Activated CD4-positive, alpha-beta T cell treated with anti-CD3 and anti-CD28 coated beads for 1 hour (primary cell): ENCODE results near the gene TMEM9.

Experiments
- DNase-seq: peaks from one replicate; pipeline ENCODE4 v3.0.0-alpha.2; 2020

The TMEM9 gene

GRCh38 chr1:201126463-201126831 is 27.8 kb downstream of the TMEM9 start:
- no peak for DNase-seq

GRCh38 chr1:201125800-201126199 is 28.5 kb downstream of the TMEM9 start:
- no peak for DNase-seq

GRCh38 chr1:201125019-201125418 is 29.3 kb downstream of the TMEM9 start:
- DNase-seq = no peak

- DNase-seq = no peak
These were observed 30.4 kb downstream of the TMEM9 start for GRCh38 chr1:201123866-201124265.

- no peak for DNase-seq
These were observed 31.8 kb downstream of the TMEM9 start for GRCh38 chr1:201122321-201122957.

GRCh38 chr1:201119206-201120197 is 34.8 kb downstream of the TMEM9 start:
- DNase-seq = peak; percentile 15

- DNase-seq = no peak
These were observed 38.2 kb downstream of the TMEM9 start for GRCh38 chr1:201116091-201116490.

GRCh38 chr1:201115390-201115937 is 38.8 kb downstream of the TMEM9 start:
- no peak for DNase-seq

- DNase-seq = peak; percentile 52
These were observed 39.8 kb downstream of the TMEM9 start for GRCh38 chr1:201114245-201115131.

GRCh38 chr1:201113451-201114244 is 40.6 kb downstream of the TMEM9 start:
- DNase-seq = no peak

- DNase-seq = no peak
These were observed 41.3 kb downstream of the TMEM9 start for GRCh38 chr1:201112926-201113325.

- no peak for DNase-seq
These were observed 42.0 kb downstream of the TMEM9 start, which contains the start of gene CACNA1S for GRCh38 chr1:201112173-201112731. Gene CACNA1S (minus strand): TSS chr1:201112426. CDS start chr1:201112339, 87 bp downstream.

GRCh38 chr1:201111672-201112071 is 42.6 kb downstream of the TMEM9 start:
- no peak for DNase-seq

GRCh38 chr1:201111156-201111555 is 43.1 kb downstream of the TMEM9 start:
- DNase-seq = no peak

- DNase-seq = no peak
These were observed 43.7 kb downstream of the TMEM9 start for GRCh38 chr1:201110616-201111015.

- DNase-seq = no peak
These were observed 44.1 kb downstream of the TMEM9 start for GRCh38 chr1:201110138-201110537.

- DNase-seq = no peak
These were observed 44.6 kb downstream of the TMEM9 start for GRCh38 chr1:201109651-201110050.

- DNase-seq = no peak
These were observed 45.7 kb downstream of the TMEM9 start for GRCh38 chr1:201108614-201109013.

GRCh38 chr1:201105688-201106087 is 48.6 kb downstream of the TMEM9 start:
- DNase-seq = no peak

GRCh38 chr1:201104141-201104540 is 50.1 kb downstream of the TMEM9 start:
- no peak for DNase-seq

- no peak for DNase-seq
These were observed 50.6 kb downstream of the TMEM9 start for GRCh38 chr1:201103666-201104065.
